K562 (cell line): Measurements from ENCODE around the gene TELO2. TPM values are rescaled to one million over a fixed set of nuclear protein-coding genes. Genes with fewer than 3 reads are reported as not detected.

Source experiments
- ATAC-seq: fragments of 200-7000 bp; cut with Tn5 transposase; 3 replicates; pipeline ENCODE4 v1.9.1; 2020; ENCODE audit warnings: moderate library complexity
- BruUV-seq: library from RNA; stranded (reverse); fragments of 400-500 nt; replicated peaks from 2 replicates; lab custom pipeline; 2021; lab: Mats Ljungman, UMichigan
- CTCF ChIA-PET: fragments of 300-600 bp; formaldehyde crosslinking; extraction: SDS; loops from one replicate; lab custom pipeline; 2021; ENCODE audit warnings: low intra/inter-chr PET ratio; lab: Yijun Ruan, JAX
- POLR2A ChIA-PET: fragments of 300-600, 350-650 bp; sonication (Branson Sonifier 250); formaldehyde crosslinking; extraction: SDS; loops from one replicate; lab custom pipeline; 2021; ENCODE audit warnings: antibody characterized with exemption, inconsistent platforms; lab: Yijun Ruan, JAX
- DNase-seq, 4 experiments: peaks; one replicate each; pipeline versions ENCODE4 v3.0.0 to v3.0.0-alpha.2; 2011 to 2018; ENCODE audit warnings: low spot score in 3 of 4, mixed read lengths in 3 of 4; ENCODE audit errors: extremely low read depth in 1 of 4
- FAIRE-seq: peaks from 2 replicates; lab custom pipeline; 2011; peaks lifted over from hg19 to GRCh38; lab: Jason Lieb, UNC
- H2AFZ ChIP-seq: 2 replicates; pipeline ENCODE4 v1.6.0; 2011; ENCODE audit warnings: low read depth, low read length, control low read depth, inconsistent platforms
- H3K27ac ChIP-seq: fragments of 200-600 bp; 3 replicates; pipeline ENCODE4 v1.8.0; 2011; ENCODE audit warnings: low read depth, mild to moderate bottlenecking, control low read depth, inconsistent platforms, low read length, moderate library complexity, mixed read lengths; ENCODE audit errors: extremely low read depth
- H3K27me3 ChIP-seq, 2 experiments: fragments of 300-600 bp in 1 of 2; 2 replicates in 1 of 2; 3 replicates in 1 of 2; pipeline versions ENCODE4 v1.6.0 to v1.8.0; 2011; ENCODE audit warnings: inconsistent platforms in 2 of 2, low read length in 2 of 2, mild to moderate bottlenecking in 1 of 2, mixed read lengths in 1 of 2, moderate library complexity in 1 of 2; ENCODE audit not compliant: control insufficient read depth in 2 of 2, insufficient read depth in 2 of 2
- H3K36me3 ChIP-seq: fragments of 300-600 bp; 3 replicates; pipeline ENCODE4 v1.8.0; 2011; ENCODE audit warnings: mild to moderate bottlenecking, low read length, inconsistent platforms; ENCODE audit not compliant: control insufficient read depth, insufficient read depth
- H3K4me1 ChIP-seq, 2 experiments: fragments of 200-600 bp in 1 of 2; replicated peaks in 1 of 2; 2 replicates in 1 of 2; 3 replicates in 1 of 2; pipeline versions ENCODE4 v1.5.1 to v1.8.0; 2011; ENCODE audit warnings: inconsistent platforms in 2 of 2, low read length in 2 of 2, mild to moderate bottlenecking in 1 of 2, mixed read lengths in 1 of 2, moderate library complexity in 1 of 2; ENCODE audit not compliant: control insufficient read depth in 2 of 2, insufficient read depth in 2 of 2
- H3K4me2 ChIP-seq: 2 replicates; pipeline ENCODE4 v1.6.1; 2011; ENCODE audit warnings: low read length, control low read depth, inconsistent platforms, mixed read lengths; ENCODE audit not compliant: insufficient read depth
- H3K4me3 ChIP-seq: fragments of 200-600 bp; sonication (generic), shearing (Covaris generic); 2 replicates; pipeline ENCODE4 v1.5.1; 2016; ENCODE audit warnings: control low read depth, inconsistent platforms
- H3K79me2 ChIP-seq: fragments of 200-600 bp; 3 replicates; pipeline ENCODE4 v1.8.0; 2011; ENCODE audit warnings: low read length, inconsistent platforms; ENCODE audit not compliant: control insufficient read depth, insufficient read depth
- H3K9ac ChIP-seq, 2 experiments: 2 replicates each; pipeline versions ENCODE4 v1.6.0 to v1.6.1; 2011; ENCODE audit warnings: low read depth in 2 of 2, low read length in 2 of 2, control low read depth in 1 of 2, inconsistent platforms in 1 of 2, mild to moderate bottlenecking in 1 of 2, mixed read lengths in 1 of 2; ENCODE audit not compliant: insufficient read depth in 1 of 2
- H3K9me1 ChIP-seq: one replicate; pipeline ENCODE4 v1.6.0; 2011; ENCODE audit warnings: inconsistent platforms, mild to moderate bottlenecking, low read length, moderate library complexity; ENCODE audit not compliant: control insufficient read depth, insufficient read depth
- H3K9me3 ChIP-seq: replicated peaks from 2 replicates; pipeline ENCODE4 v1.5.1; 2011; ENCODE audit warnings: low read depth, low read length, inconsistent platforms; ENCODE audit not compliant: control insufficient read depth, insufficient read depth
- H4K20me1 ChIP-seq: replicated peaks from 2 replicates; pipeline ENCODE4 v1.6.1; 2011; ENCODE audit warnings: low read length, inconsistent platforms, mixed read lengths; ENCODE audit not compliant: control insufficient read depth, insufficient read depth
- CBX2 ChIP-seq: fragments of 200-600 bp; sonication (generic); IDR thresholded peaks from one replicate; pipeline ENCODE4 v1.6.1; 2012; ENCODE audit warnings: mild to moderate bottlenecking, low read length, inconsistent platforms; ENCODE audit not compliant: insufficient read depth, poor library complexity, severe bottlenecking
- FOXP1 ChIP-seq: sonication (generic); formaldehyde crosslinking; IDR thresholded peaks from 2 replicates; pipeline ENCODE4 v1.8.0; 2022; ENCODE audit warnings: mild to moderate bottlenecking, missing genetic modification reagents
- GATAD2B ChIP-seq: fragments of 450-650 bp; IDR thresholded peaks from 2 replicates; pipeline ENCODE4 v1.6.1; 2017; ENCODE audit warnings: mild to moderate bottlenecking, borderline replicate concordance
- LCOR ChIP-seq: sonication (generic); formaldehyde crosslinking; IDR thresholded peaks from 2 replicates; pipeline ENCODE4 v1.8.0; 2022; ENCODE audit warnings: mild to moderate bottlenecking, missing genetic modification reagents
- MAFK ChIP-seq: IDR thresholded peaks from 2 replicates; pipeline ENCODE4 v1.6.1; 2011; ENCODE audit warnings: low read length, improper control_type of control experiment
- STAT5B ChIP-seq: fragments of 250-450 bp; sonication (Bioruptor Pico); IDR thresholded peaks from 2 replicates; pipeline ENCODE4 v1.8.0; 2021; ENCODE audit warnings: mild to moderate bottlenecking, inconsistent platforms
- TEAD4 ChIP-seq, 2 experiments: sonication (generic) in 1 of 2; formaldehyde crosslinking in 1 of 2; IDR thresholded peaks; 2 replicates each; pipeline versions ENCODE4 v1.6.1 to v1.8.0; 2012 to 2022; ENCODE audit warnings: borderline replicate concordance in 1 of 2, inconsistent platforms in 1 of 2, low read length in 1 of 2, mild to moderate bottlenecking in 1 of 2, missing genetic modification reagents in 1 of 2
- ZNF124 ChIP-seq: sonication (generic); formaldehyde crosslinking; IDR thresholded peaks from 2 replicates; pipeline ENCODE4 v1.8.1; 2022; ENCODE audit warnings: missing genetic modification reagents
- WGBS: fragments of 100-300 bp; shearing (Covaris generic); methylation state at CpG from one replicate; pipeline ENCODE4 v1.1.6; 2016; ENCODE audit warnings: low coverage, mixed read lengths; ENCODE audit not compliant: insufficient coverage; ENCODE audit errors: missing lambda C conversion rate; 5-methylcytosine and 5-hydroxymethylcytosine counted together
- in situ Hi-C: fragments of 300-500 bp; cut with MboI; formaldehyde crosslinking; loops from 4 replicates; pipeline ENCODE4 v1.15.0; 2018; ENCODE audit warnings: inconsistent platforms, mixed read lengths
- intact Hi-C: fragments of 100-400 bp; cut with micrococcal nuclease; formaldehyde crosslinking; loops from 2 replicates; pipeline ENCODE4 v1.14.2; 2022
- polyA plus RNA-seq, 8 experiments: library from polyadenylated mRNA; depleted of rRNA in 4 of 8; stranded (reverse) in 5 of 8; unstranded in 3 of 8; fragments of >200 nt; fragmentation: Nextera tagmentation in 2 of 8; fragmentation: Illumina TruSeq in 1 of 8; extraction: Ambion mirVana in 2 of 8; extraction: Trizol in 1 of 8; gene quantifications; 2 replicates each; pipeline versions ENCODE4 v1.2.1 to v1.2.3, GENCODE V29; 2011 to 2014; ENCODE audit warnings: inconsistent platforms in 1 of 8, missing spikeins in 1 of 8
- total RNA-seq, 7 experiments: library from RNA; depleted of rRNA in 6 of 7; stranded (reverse); fragments of >200 nt in 6 of 7; fragmentation: Illumina TruSeq in 2 of 7; extraction: Trizol in 2 of 7; gene quantifications; 2 replicates each; pipeline versions ENCODE4 v1.2.1 to v1.2.3, GENCODE V29; 2011 to 2021; ENCODE audit warnings: low replicate concordance in 1 of 7
- TF ChIP-seq, protein P1 (sequence below): fragments of 250-450 bp; sonication (Bioruptor Pico); IDR thresholded peaks from 2 replicates; pipeline ENCODE4 v1.8.0; 2022; ENCODE audit warnings: inconsistent platforms
- TF ChIP-seq, protein P2 (sequence below): fragments of 250-450 bp; sonication (Bioruptor Pico); IDR thresholded peaks from 2 replicates; pipeline ENCODE4 v1.6.1; 2021; ENCODE audit warnings: mild to moderate bottlenecking
- TF ChIP-seq, protein P3 (sequence below), 2 experiments: IDR thresholded peaks; 2 replicates each; pipeline ENCODE4 v1.6.1; 2011; ENCODE audit warnings: borderline replicate concordance in 1 of 2, control low read depth in 1 of 2, low read depth in 1 of 2, low read length in 1 of 2, mild to moderate bottlenecking in 1 of 2, mixed read lengths in 1 of 2, moderate library complexity in 1 of 2; ENCODE audit not compliant: insufficient read depth in 1 of 2, insufficient read length in 1 of 2, poor library complexity in 1 of 2, severe bottlenecking in 1 of 2; ENCODE audit errors: extremely low read depth in 1 of 2

The TELO2 gene
- total and polyA plus RNA-seq, 9 of the 15 experiments (the other 6 are each of a cell fraction or from before 2014, with no cell fraction given) = 0.51 to 91.8 (median 14.5) TPM

DNA sequence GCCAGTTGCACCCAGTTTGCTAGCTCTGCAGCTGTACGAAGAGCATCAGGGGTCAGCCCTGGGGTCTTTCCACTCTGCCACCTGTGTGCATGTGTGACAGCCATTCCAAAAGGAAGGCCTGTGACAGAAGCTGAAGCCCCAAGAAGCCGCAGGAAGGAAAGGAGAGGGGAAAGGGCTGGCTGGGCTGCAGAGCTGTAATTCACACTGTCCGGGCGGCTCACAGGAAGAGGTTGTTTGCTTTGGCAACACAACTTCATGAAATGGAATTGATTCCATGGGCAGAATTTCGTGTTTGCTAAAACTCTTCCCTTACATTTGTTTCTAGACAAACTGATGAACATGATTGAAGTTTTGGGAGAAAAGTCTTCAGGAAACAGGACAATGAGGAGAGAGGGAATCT is 55.1 kb downstream of the TELO2 start:
- no peak overlapping the region for H3K9ac ChIP-seq
- H4K20me1 ChIP-seq = no peaks in the 10 kb centered on the region
- no peaks in the 10 kb centered on the region for H3K9me3 ChIP-seq
- H3K27me3 ChIP-seq = peaks cover 2 to 34% of the 10 kb centered on the region in 2 experiments; a peak in 4 of 5 replicates
- H3K4me3 ChIP-seq = no peak overlapping the region
- no peaks in the 10 kb centered on the region for H3K36me3 ChIP-seq
- 37% methylated on average over 5 of the region's 5 CpGs for WGBS
- POLR2A ChIA-PET = interaction anchor here (0.6 kb wide), 1 partner anchor 38 kb away, joined by 3 read pairs; no protein-coding TSS in a partner anchor
- H3K4me1 ChIP-seq = peaks cover 7 to 30% of the 10 kb centered on the region in 2 experiments; a peak in 4 of 5 replicates
- TF ChIP-seq, protein P1, sequence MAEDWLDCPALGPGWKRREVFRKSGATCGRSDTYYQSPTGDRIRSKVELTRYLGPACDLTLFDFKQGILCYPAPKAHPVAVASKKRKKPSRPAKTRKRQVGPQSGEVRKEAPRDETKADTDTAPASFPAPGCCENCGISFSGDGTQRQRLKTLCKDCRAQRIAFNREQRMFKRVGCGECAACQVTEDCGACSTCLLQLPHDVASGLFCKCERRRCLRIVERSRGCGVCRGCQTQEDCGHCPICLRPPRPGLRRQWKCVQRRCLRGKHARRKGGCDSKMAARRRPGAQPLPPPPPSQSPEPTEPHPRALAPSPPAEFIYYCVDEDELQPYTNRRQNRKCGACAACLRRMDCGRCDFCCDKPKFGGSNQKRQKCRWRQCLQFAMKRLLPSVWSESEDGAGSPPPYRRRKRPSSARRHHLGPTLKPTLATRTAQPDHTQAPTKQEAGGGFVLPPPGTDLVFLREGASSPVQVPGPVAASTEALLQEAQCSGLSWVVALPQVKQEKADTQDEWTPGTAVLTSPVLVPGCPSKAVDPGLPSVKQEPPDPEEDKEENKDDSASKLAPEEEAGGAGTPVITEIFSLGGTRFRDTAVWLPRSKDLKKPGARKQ (CRISPR knock-in tag) = no peak
- no peak for TF ChIP-seq ZNF124
- TF ChIP-seq FOXP1 (CRISPR knock-in tag) = no peak
- TF ChIP-seq, protein P2, sequence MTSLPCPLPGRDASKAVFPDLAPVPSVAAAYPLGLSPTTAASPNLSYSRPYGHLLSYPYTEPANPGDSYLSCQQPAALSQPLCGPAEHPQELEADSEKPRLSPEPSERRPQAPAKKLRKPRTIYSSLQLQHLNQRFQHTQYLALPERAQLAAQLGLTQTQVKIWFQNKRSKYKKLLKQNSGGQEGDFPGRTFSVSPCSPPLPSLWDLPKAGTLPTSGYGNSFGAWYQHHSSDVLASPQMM (CRISPR knock-in tag) = no peak
- TF ChIP-seq STAT5B (CRISPR knock-in tag) = no peak
- TF ChIP-seq, protein P3, sequence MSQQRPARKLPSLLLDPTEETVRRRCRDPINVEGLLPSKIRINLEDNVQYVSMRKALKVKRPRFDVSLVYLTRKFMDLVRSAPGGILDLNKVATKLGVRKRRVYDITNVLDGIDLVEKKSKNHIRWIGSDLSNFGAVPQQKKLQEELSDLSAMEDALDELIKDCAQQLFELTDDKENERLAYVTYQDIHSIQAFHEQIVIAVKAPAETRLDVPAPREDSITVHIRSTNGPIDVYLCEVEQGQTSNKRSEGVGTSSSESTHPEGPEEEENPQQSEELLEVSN (IDR thresholded peaks at IDR 0.05; ENCODE audit: borderline replicate concordance in 1 of 2, extremely low read depth in 1 of 2, insufficient read depth in 1 of 2, insufficient read length in 1 of 2, low read depth in 1 of 2, low read length in 1 of 2, poor library complexity in 1 of 2, severe bottlenecking in 1 of 2) = no peak
- no peak for TF ChIP-seq LCOR
- TF ChIP-seq GATAD2B = no peak
- no peak for TF ChIP-seq CBX2
- TF ChIP-seq TEAD4 (IDR thresholded peaks at IDR 0.05; ENCODE audit: low read length) = no peak
- no peak for TF ChIP-seq TEAD4 (CRISPR knock-in tag; IDR thresholded peaks at IDR 0.05; ENCODE audit: borderline replicate concordance)
- no peak for TF ChIP-seq MAFK
- no peak overlapping the region for H3K27ac ChIP-seq
- in situ Hi-C loops = no loop called here
- DNase-seq (no peak), ATAC-seq (no peak), FAIRE-seq (no peak)
- intact Hi-C loops = no loop called here
- H3K79me2 ChIP-seq = no peaks in the 10 kb centered on the region
- BruUV-seq = no TSS peak
- H2AFZ ChIP-seq = no peak overlapping the region
- H3K4me2 ChIP-seq = no peak overlapping the region
- H3K9me1 ChIP-seq = no peaks in the 10 kb centered on the region
- CTCF ChIA-PET = no interaction called here
